Loucy (cell line): ENCODE data around the gene RPTOR.

Source experiments
- H2AFZ ChIP-seq: fragments of 200-600 bp; sonication (generic); 2 replicates; pipeline ENCODE4 v1.6.0; 2016; ENCODE audit warnings: antibody characterized with exemption, mild to moderate bottlenecking, low read length, moderate library complexity
- H3F3A ChIP-seq: fragments of 200-600 bp; 2 replicates; pipeline ENCODE4 v1.6.0; 2016; ENCODE audit warnings: antibody characterized with exemption, low read depth, mild to moderate bottlenecking
- H3K27me3 ChIP-seq: fragments of 200-600 bp; sonication (generic); 2 replicates; pipeline ENCODE4 v1.6.1; 2014; ENCODE audit warnings: low read length, mild to moderate bottlenecking; ENCODE audit not compliant: insufficient read depth, poor library complexity, severe bottlenecking
- H3K36me3 ChIP-seq: fragments of 200-600 bp; sonication (generic); 2 replicates; pipeline ENCODE4 v1.6.1; 2016; ENCODE audit warnings: low read length; ENCODE audit not compliant: insufficient read depth
- H3K4me1 ChIP-seq: fragments of 200-600 bp; sonication (generic); 2 replicates; pipeline ENCODE4 v1.5.1; 2014; ENCODE audit warnings: low read length, mild to moderate bottlenecking; ENCODE audit not compliant: insufficient read depth, poor library complexity, severe bottlenecking
- H3K4me2 ChIP-seq: fragments of 200-600 bp; sonication (generic); 2 replicates; pipeline ENCODE4 v1.6.0; 2014; ENCODE audit warnings: antibody characterized with exemption, low read length, low read depth, mild to moderate bottlenecking; ENCODE audit not compliant: poor library complexity, severe bottlenecking
- H3K4me3 ChIP-seq: fragments of 200-600 bp; sonication (generic); 2 replicates; pipeline ENCODE4 v1.5.1; 2014; ENCODE audit warnings: low read length, mild to moderate bottlenecking, mixed read lengths; ENCODE audit not compliant: poor library complexity, severe bottlenecking
- H3K79me2 ChIP-seq: fragments of 200-600 bp; sonication (generic); 2 replicates; pipeline ENCODE4 v1.6.1; 2014; ENCODE audit warnings: low read length; ENCODE audit not compliant: insufficient read depth
- H3K9ac ChIP-seq: fragments of 200-600 bp; sonication (generic); 2 replicates; pipeline ENCODE4 v1.6.0; 2014; ENCODE audit warnings: mild to moderate bottlenecking, low read depth, low read length, moderate library complexity; ENCODE audit not compliant: poor library complexity, severe bottlenecking
- H3K9me2 ChIP-seq: fragments of 200-600 bp; sonication (generic); replicated peaks from 2 replicates; pipeline ENCODE4 v1.6.1; 2016; ENCODE audit warnings: low read depth, low read length, mixed read lengths
- H3K9me3 ChIP-seq: fragments of 200-600 bp; sonication (generic); 2 replicates; pipeline ENCODE4 v1.6.1; 2014; ENCODE audit warnings: mild to moderate bottlenecking, antibody characterized with exemption, low read length, low read depth; ENCODE audit not compliant: insufficient read depth
- H4K20me1 ChIP-seq: fragments of 200-600 bp; sonication (generic); 2 replicates; pipeline ENCODE4 v1.6.0; 2014; ENCODE audit warnings: antibody characterized with exemption, low read length, mild to moderate bottlenecking; ENCODE audit not compliant: insufficient read depth, poor library complexity, severe bottlenecking
- CTCF ChIP-seq: fragments of 200-600 bp; sonication (generic); conservative IDR thresholded peaks from 2 replicates; pipeline ENCODE4 v1.5.1; 2014; ENCODE audit warnings: mild to moderate bottlenecking, antibody characterized with exemption, low read length
- EZH2phosphoT487 ChIP-seq: fragments of 200-600 bp; IDR thresholded peaks from 2 replicates; pipeline ENCODE4 v1.6.1; 2018; ENCODE audit warnings: antibody characterized with exemption, mild to moderate bottlenecking, moderate library complexity, borderline replicate concordance

Gene RPTOR

GRCh38 chr17:80794281-80795089 is 249.8 kb downstream of the RPTOR start:
- Histone ChIP-seq H3K9me3 (no peaks in the 10 kb centered on the region), H3K9me2 (no peaks in the 10 kb centered on the region), H3K27me3 (no peaks in the 10 kb centered on the region), H3K79me2 (no peaks in the 10 kb centered on the region), H3K36me3 (peaks cover 25% of the 10 kb centered on the region; the same call in 1 of the 2 replicates), H3K9ac (no peak overlapping the region), H4K20me1 (no peaks in the 10 kb centered on the region), H3F3A (peaks cover 6% of the 10 kb centered on the region; the same call in 1 of the 2 replicates), H2AFZ (no peak overlapping the region), H3K4me2 (no peak overlapping the region), H3K4me1 (peaks cover 22% of the 10 kb centered on the region), H3K4me3 (no peak overlapping the region)
- TF ChIP-seq CTCF (no peak), EZH2phosphoT487 (no peak)

GRCh38 chr17:80795090-80795580 is 250.5 kb downstream of the RPTOR start:
- Histone ChIP-seq H3K9ac (no peak overlapping the region), H3K4me3 (no peak overlapping the region), H3F3A (no peaks in the 10 kb centered on the region; the same call in 1 of the 2 replicates), H3K79me2 (no peaks in the 10 kb centered on the region), H3K4me1 (peaks cover 15% of the 10 kb centered on the region), H2AFZ (no peak overlapping the region), H3K27me3 (no peaks in the 10 kb centered on the region), H3K4me2 (no peak overlapping the region), H3K9me2 (no peaks in the 10 kb centered on the region), H3K9me3 (no peaks in the 10 kb centered on the region), H3K36me3 (peaks cover 25% of the 10 kb centered on the region; the same call in 1 of the 2 replicates), H4K20me1 (no peaks in the 10 kb centered on the region)
- TF ChIP-seq EZH2phosphoT487: no peak
- TF ChIP-seq CTCF: no peak

GRCh38 chr17:80795754-80796153 is 251.1 kb downstream of the RPTOR start:
- Histone ChIP-seq H3K4me3 (no peak overlapping the region), H3K36me3 (peaks cover 25% of the 10 kb centered on the region; the same call in 1 of the 2 replicates)
- TF ChIP-seq CTCF (no peak), EZH2phosphoT487 (no peak)

More at GRCh38 chr17:80795754-80796153, 251.1 kb downstream of the RPTOR start:
- H2AFZ ChIP-seq: no peak overlapping the region
- no peak overlapping the region for H3K9ac ChIP-seq
- no peaks in the 10 kb centered on the region for H3K27me3 ChIP-seq
- H3F3A ChIP-seq: no peaks in the 10 kb centered on the region
- peaks cover 9% of the 10 kb centered on the region for H3K4me1 ChIP-seq
- H3K9me2 ChIP-seq: no peaks in the 10 kb centered on the region
- no peaks in the 10 kb centered on the region for H3K79me2 ChIP-seq
- no peaks in the 10 kb centered on the region for H3K9me3 ChIP-seq
- no peak overlapping the region for H3K4me2 ChIP-seq
- no peaks in the 10 kb centered on the region for H4K20me1 ChIP-seq
